HG02852 (cell line): ENCODE measurements around the gene ANKRD30A.
"Not testable (repeated sequence)": the region's sequence is repeated elsewhere in the genome, so short reads cannot be mapped to it uniquely, and the experiment has no call there.

ENCODE experiments used
- ATAC-seq: cut with Tn5 transposase; IDR thresholded peaks from one replicate; pipeline ENCODE4 v1.9.1; 2021; ENCODE audit warnings: mild to moderate bottlenecking, moderate library complexity; ENCODE audit not compliant: unreplicated experiment

The ANKRD30A gene

DNA sequence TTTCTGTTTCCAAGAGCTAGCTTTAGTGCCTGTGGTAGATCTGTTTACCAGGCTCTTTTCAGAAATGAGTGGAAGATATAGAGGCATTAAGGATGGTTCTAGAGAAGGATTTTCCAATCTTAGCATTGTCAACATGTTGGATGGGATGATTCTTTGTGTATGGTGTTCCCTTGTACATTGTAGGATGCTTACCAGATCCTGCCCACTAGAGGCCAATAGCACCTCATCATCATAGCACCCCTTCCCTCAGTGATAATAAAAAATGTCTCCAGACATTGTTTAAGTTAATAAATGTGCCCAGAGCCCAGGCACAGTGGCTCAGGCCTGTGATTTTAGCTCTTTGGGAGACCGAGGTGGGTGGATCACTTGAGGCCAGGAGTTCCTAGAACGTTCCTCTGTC is 121.2 kb downstream of the ANKRD30A start:
- ATAC-seq: no peak

DNA sequence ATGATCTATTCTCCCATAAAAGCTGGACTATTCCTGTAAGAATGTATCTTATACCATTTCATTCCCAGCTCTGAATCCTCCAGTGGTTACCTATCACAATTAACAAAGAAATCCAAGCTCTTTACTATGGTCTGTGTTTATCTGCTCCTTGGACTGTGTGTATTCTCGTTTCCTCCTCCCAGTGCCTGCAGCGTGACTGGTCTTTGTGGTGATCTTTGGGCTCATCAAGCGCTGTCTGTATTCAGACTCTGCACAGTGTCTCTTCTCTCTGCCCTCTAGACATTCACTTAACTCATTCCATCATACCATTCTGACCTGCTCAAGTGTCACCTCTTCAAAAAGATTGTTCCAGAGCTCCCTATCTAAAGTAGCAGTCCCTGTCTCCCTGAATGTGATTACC is 130.4 kb downstream of the ANKRD30A start:
- not testable (repeated sequence) for ATAC-seq

DNA sequence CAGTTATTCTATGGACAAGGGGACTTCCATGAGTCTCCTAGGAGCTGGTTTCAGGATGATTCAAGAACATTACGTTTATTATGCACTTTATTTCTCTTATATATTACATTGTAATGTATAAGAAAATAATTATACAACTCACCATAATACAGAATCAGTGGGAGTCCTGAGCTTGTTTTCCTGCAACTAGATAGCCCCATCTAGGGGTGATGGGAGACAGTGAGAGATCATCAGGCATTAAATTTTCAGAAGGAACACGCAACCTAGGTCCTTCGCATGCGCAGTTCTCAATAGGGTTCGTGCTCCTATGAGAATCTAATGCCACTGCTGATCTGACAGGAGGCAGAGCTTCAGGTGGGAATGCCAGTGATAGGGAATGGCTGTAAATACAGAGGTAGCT is 137.9 kb downstream of the ANKRD30A start:
- no peak for ATAC-seq

DNA sequence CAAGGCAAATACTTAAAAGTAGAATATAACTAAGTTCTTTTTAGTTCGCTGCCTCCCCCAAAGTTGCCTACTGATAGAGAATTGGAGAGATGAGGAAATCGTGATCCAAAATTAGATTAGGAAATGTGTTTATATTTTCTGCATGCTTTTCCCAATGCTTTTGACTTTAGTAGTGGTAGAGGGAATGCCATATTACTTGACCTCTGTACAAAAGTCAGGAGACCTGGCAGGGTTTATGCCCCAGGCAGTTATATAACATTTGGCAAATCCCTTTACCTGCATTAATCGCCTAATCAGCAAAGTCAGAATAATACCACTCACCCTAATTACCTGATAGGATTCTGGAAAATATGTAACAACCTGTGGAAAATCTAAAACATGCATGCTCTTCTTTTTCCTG is 142.9 kb downstream of the ANKRD30A start:
- no peak for ATAC-seq

DNA sequence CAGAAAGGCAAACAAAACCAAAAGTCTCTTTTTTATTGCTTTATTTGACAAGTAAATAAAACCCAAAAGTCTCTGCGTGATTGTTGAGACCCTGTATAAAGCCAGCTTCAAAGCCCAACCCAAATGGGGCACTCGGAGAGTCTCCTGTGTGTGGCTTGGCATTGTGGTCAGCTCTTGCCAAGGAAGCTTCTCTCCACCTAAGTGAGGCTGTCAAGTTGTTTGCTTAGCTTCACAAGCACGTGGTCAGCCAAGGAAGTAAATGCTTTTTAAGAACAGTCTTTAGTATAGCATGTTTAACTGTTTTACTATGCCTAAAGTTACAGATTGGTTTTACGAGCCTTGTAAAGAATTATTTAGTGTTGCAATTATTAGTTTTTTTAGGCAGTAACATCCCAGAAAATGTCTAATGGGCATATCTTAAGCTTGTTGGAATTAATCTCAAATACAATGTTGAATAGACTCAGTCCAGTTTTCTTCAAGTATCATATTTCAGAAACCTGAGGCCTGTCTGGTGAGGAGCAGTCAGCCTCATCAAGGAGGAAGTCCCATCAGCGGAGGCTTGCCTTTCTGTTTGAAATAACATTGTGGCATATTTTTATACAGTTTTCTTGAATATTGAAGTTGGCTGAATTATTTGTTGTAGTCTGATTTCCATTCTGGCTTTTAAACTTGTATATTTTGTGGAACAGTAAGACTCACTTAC is 144.3 kb downstream of the ANKRD30A start:
- no peak for ATAC-seq

DNA sequence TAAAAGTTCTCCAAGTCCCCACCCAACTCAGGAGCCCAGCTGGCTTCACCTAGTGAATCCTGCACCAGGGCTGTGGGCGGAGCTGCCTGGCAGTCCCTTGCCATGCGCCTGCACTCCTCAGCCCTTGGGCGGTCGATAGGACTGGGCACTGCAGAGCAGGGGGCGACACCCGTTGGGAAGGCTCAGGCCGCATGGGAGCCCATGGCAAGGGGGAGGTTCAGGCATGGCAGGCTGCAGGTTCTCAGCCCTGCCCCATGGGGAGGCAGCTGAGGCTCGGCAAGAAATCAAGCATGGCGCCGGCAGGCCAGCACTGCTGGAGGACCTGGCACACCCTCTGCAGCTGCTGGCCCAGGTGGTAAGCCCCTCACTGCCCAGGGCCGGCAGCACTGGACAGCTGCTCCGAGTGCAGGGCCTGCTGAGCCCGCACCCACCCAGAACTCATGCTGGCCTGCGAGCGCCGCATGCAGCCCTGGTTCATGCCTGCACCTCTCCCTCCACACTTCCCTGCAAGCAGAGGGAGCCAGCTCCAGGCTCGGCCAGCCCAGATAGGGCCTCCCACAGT is 149.9 kb downstream of the ANKRD30A start:
- ATAC-seq: no peak

DNA sequence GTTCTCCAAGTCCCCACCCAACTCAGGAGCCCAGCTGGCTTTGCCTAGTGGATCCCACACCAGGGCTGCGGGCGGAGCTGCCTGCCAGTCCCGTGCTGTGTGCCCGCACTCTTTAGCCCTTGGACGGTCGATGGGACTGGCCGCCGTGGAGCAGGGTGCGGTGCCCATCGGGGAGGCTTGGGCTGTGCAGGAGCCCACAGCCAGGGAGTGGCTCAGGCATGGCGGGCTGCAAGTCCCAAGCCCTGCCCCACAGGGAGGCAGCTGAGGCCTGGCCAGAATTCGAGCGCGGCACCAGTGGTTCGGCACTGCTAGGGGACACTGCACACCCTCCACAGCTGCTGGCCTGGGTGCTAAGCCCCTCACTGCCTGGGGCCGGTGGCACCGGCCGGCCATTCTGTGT is 159.7 kb downstream of the ANKRD30A start:
- ATAC-seq: no peak

DNA sequence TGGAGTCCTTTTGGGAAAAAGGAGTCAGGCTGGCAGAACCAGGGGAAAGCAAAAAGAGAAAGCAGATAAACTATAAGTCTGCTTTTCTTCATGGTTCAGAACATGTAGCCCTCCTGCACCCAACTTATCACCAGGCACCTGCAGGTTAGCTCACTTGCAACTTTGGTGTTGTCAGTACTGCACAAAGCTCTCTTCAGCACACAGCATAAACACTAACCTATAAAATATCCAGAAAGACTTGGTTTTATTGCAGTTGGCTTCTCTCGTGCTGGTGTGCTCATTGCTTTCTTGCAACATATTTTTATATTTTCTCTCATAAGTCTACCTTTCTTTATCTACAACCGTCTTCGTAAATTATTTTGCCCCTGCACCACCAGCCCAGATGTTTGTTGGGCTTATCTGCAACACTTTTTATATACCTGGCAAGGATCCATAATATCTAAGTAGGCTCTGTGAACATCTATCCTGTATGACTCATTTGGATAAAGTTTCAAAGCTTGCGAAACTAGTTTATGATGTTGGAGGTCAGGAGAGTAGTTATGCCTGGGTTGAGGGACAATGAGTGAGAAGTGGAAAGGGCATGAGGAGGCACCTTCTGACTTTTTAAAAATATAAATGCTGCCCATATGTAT is 164.6 kb downstream of the ANKRD30A start:
- no peak for ATAC-seq

DNA sequence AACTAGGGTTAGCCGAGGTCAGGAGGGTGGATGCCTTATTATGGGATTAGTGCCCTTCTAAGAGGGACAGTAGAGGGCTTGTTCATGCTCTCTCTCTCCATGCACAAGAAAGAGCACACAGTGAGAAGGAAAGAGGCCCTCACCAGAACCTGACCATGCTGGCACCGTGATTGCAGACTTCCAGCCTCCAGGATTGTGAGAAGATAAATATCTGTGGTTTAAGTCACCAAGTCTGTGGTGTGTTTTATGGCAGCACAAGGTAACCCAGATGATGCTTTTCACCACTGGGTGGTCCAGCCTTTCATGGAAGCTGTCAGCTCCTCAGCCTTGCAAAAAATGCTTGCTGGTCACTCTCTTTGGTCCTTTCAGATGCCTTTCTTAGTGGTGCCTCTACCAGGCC is 175.9 kb downstream of the ANKRD30A start:
- no peak for ATAC-seq

DNA sequence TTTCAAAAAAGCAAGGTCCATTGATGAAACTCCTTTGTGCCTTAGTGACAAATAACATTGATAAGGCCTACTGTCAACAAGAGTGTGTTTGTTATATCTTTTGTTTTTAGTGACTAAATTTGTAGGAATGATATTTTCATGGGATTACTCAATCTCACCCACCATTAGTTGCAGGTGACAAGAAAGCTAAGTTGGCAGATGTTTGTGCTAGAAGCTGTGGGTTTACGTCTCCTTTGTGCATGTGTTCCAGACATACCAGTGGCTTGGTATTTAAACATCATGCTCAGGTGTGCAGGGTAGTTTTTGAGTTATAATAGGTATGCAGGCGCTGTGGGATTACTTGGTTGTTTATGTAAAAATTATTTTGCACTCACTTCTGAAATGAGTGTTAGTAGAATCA is 178.6 kb downstream of the ANKRD30A start:
- no peak for ATAC-seq

DNA sequence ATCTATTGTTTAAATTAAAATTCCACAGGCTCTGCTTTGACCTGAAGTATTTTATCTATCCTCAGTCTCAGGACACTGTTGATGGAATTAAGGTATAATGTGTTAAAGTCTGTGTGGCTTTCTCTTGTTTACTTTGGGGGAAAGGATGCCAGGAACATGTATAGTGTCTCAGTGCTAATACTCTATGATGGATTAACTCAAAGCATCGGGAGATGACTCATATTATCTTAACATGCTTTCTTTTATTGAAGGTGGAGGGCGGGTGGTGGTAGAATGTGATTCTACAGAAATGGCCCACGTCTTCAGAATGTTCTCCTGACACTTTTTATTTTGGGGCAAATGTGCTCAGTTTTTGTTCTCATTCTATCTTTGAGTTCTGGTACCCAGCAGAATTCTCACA is 189.0 kb downstream of the ANKRD30A start:
- no peak for ATAC-seq

DNA sequence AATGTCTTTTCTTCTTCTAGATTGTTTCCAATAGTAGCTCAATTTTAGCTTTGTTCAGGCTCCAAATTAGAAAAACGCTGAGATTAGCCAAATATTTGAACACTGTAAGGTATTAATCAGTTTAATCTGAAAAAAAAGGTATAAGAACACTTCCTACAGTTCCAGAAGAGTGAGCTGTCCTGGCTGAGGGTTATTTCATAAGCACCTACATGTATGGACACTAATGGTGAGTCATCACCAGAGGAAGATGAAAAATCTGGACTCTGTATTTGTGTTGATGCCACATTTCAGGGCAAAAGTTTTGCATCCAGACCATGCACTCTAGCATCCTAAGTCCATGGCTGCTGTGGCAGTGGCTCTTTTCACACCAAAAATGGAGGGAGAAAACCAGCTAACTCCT is 189.5 kb downstream of the ANKRD30A start:
- no peak for ATAC-seq

DNA sequence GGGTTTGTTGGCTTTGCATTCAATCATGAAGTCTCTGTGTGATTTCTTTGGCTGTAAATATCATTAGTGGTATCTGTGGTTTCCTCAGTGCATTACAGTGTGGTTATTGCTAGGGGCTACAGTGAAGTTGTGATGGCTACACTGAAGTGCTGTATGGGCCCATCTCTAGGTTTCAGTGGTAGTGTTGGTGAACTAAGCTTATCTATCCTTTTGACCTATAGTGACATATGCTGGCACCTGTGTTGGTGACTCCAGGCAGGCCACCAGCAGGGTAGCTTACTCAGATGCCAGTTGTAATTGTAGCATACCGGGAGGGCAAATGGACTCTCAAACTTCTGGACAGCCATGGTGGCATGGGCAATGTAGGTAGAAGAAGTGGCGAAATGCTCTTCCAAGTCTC is 219.0 kb downstream of the ANKRD30A start:
- ATAC-seq: no peak

DNA sequence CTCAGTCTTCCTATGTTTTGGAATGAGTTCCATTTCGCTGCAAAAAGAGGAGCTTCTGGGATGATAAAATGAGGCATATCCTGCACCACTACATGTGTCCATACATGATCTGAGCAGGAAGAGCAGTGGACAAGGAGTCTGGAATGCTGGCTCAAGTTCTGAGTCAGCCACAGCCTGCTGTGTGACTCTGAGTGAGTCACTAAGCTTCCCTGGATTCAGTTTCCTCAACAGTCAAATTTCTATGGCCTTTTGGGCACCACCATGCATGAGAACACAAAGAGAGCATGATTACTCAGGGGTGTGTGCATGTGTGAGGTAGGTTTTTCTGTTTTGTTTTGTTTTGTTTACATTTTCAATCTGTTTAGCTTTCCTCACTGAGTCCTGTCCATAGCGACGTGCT is 254.6 kb downstream of the ANKRD30A start:
- no peak for ATAC-seq

DNA sequence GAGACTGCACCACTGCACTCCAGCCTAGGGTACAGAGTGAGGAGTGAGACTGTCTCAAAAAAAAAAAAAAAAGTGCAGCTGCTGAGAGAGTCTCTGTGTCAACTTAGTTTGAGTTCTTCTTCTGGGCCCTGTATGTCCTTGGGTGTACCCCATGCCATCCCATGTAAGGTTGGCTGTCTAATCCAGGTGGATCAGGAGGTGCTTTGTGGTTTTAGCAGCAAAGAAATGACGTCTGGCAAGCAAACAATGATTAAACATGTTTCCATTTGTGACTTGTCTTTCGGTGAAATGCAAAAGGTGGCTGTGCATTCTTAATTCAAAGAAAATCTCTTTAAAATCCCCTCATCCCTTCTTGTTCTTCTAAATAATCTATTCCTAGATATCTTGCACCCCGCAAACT is 255.9 kb downstream of the ANKRD30A start:
- ATAC-seq: no peak

DNA sequence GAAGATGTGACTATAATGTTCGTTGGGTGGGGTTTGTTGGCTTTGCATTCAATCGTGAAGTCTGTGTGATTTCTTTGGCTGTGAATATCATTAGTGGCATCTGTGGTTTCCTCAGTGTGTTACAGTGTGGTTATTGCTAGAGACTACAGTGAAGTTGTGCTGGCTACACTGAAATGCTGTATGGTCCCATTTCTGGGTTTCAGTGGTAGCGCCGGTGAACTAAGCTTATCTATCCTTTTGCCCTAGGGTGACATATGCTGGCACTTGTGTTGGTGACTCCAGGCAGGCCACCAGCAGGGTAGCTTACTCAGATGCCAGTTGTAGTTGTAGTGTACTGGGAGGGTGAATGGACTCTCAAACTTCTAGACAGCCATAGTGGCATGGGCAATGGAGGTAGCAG is 259.5 kb downstream of the ANKRD30A start:
- no peak for ATAC-seq

DNA sequence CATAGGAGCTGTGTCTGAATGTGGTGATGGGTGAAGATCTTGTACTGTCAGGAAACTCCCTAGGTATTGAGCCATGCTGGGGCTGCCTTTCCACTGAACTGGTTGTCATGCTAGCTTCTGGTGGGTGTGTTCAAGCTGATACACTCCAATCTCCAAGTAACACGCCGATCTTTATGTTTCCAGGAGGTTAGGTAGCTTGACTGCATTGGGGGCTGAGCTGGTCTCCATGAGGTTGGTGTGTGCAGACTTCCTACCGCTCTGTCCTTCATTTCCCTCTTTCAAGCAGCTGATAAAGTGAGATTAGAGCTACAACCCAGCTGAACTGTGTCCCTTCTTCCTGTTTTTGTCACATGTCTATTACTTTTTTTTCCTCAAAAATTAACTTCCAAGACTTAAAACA is 265.5 kb downstream of the ANKRD30A start:
- no peak for ATAC-seq

DNA sequence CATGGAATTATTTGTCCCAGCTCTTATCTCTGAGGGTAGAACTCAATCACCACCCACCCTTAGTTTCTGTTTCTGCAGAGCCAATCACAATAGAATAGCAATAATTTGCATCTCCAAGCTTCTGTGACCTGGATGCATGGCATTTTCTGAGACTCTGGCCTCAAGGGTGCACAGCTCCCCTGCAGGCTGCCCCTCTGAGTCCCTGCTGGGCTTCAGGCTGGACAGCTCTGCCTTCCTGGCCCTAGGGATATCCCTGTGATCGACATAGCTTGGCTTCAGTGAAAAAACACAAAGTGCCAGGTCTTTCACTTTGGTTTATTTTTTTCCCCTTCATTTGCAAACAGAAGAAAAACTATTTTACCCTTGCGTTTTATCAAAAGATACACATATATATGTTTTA is 275.4 kb downstream of the ANKRD30A start:
- ATAC-seq: not testable (repeated sequence)

DNA sequence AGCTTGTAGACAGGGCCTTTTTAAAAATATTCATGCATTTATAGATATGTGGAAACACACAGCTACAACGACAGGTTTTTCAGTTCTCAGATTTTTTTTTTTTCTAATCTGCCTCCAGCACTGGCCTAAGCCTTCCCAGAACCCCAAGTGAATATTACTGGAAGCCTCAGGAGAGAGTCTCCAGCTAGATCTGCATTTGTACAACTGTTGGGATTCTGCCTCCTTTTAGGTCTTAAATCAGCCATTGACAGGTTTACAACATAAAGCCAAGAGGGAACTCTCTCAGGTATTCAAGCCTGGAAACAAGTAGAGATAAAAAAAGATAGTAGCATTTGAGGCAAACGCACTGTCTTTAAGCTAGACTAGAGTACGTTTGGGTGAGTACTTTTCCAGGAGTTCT is 275.8 kb downstream of the ANKRD30A start:
- no peak for ATAC-seq

DNA sequence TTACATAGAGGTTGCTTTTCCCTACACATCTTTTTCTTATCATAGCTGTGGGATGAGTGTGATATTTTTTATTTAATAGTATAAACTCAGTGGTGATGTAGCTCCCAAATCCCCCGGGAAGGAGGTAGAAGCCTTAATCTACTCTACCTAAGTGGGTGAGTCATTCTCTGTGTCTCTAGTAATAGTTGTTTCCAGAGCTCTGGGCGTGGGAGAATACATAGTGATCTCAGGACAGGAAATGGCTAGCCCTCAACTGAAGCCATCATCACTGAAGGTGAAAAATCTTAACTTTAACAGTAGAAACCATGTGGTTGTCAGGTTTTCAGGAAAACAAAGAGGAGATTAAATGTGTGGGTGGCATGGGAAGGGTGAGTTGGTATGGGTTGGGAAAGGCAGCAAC is 278.4 kb downstream of the ANKRD30A start:
- no peak for ATAC-seq
